Measurements from ENCODE around the gene GRIA3.

GRIA3 gene

GRCh38 chrX:123201720-123202119 lies 17.6 kb downstream of the GRIA3 start:
- no peak for DNase-seq

GRCh38 chrX:123202523-123202922 lies 18.4 kb downstream of the GRIA3 start:
- DNase-seq = no peak

GRCh38 chrX:123203772-123204171 lies 19.7 kb downstream of the GRIA3 start:
- no peak for DNase-seq

- no peak for DNase-seq
Observed at GRCh38 chrX:123206176-123206575, 22.1 kb downstream of the GRIA3 start.

GRCh38 chrX:123210252-123210651 lies 26.2 kb downstream of the GRIA3 start:
- no peak for DNase-seq

- DNase-seq = no peak
Observed at GRCh38 chrX:123215397-123216089, 31.5 kb downstream of the GRIA3 start.

GRCh38 chrX:123217077-123217476 lies 33.0 kb downstream of the GRIA3 start:
- no peak for DNase-seq

- DNase-seq = no peak
Observed at GRCh38 chrX:123217728-123218127, 33.6 kb downstream of the GRIA3 start.

- no peak for DNase-seq
Observed at GRCh38 chrX:123219916-123220315, 35.8 kb downstream of the GRIA3 start.

- DNase-seq = no peak
Observed at GRCh38 chrX:123222920-123223319, 38.8 kb downstream of the GRIA3 start.

- DNase-seq = no peak
Observed at GRCh38 chrX:123223409-123223808, 39.3 kb downstream of the GRIA3 start.

GRCh38 chrX:123223859-123224258 lies 39.8 kb downstream of the GRIA3 start:
- no peak for DNase-seq

GRCh38 chrX:123230798-123231197 lies 46.7 kb downstream of the GRIA3 start:
- no peak for DNase-seq

- no peak for DNase-seq
Observed at GRCh38 chrX:123236859-123237258, 52.8 kb downstream of the GRIA3 start.

- no peak for DNase-seq
Observed at GRCh38 chrX:123237271-123237670, 53.2 kb downstream of the GRIA3 start.

GRCh38 chrX:123254457-123254856 lies 70.4 kb downstream of the GRIA3 start:
- DNase-seq = no peak

- no peak for DNase-seq
Observed at GRCh38 chrX:123256378-123256777, 72.3 kb downstream of the GRIA3 start.

- DNase-seq = no peak
Observed at GRCh38 chrX:123260920-123261418, 76.9 kb downstream of the GRIA3 start.

GRCh38 chrX:123263270-123263669 lies 79.2 kb downstream of the GRIA3 start:
- DNase-seq = no peak

- no peak for DNase-seq
Observed at GRCh38 chrX:123263747-123264146, 79.7 kb downstream of the GRIA3 start.

- no peak for DNase-seq
Observed at GRCh38 chrX:123267220-123267619, 83.1 kb downstream of the GRIA3 start.

GRCh38 chrX:123271902-123272301 lies 87.8 kb downstream of the GRIA3 start:
- no peak for DNase-seq

GRCh38 chrX:123272630-123273029 lies 88.6 kb downstream of the GRIA3 start:
- DNase-seq = no peak

GRCh38 chrX:123274796-123275195 lies 90.7 kb downstream of the GRIA3 start:
- DNase-seq = no peak

GRCh38 chrX:123277347-123277746 lies 93.3 kb downstream of the GRIA3 start:
- no peak for DNase-seq

Measured in NCI-H226 (cell line).